Neuronal stem cell (in vitro differentiated cells): ENCODE data around the gene PAX2.

Experiments used
- DNase-seq: peaks from one replicate; pipeline ENCODE4 v3.0.0-alpha.2; 2013; ENCODE audit warnings: low spot score
- H2AFZ ChIP-seq: one replicate; pipeline ENCODE4 v1.6.1; 2013; ENCODE audit warnings: mild to moderate bottlenecking, low read length, inconsistent platforms
- H2AK5ac ChIP-seq: 2 replicates; pipeline ENCODE4 v1.6.1; 2013; ENCODE audit warnings: low read depth, mild to moderate bottlenecking, inconsistent platforms, low read length, moderate library complexity, mixed read lengths
- H2BK120ac ChIP-seq: 2 replicates; pipeline ENCODE4 v1.6.1; 2013; ENCODE audit warnings: low read depth, mild to moderate bottlenecking, inconsistent platforms, low read length, moderate library complexity, mixed read lengths
- H2BK12ac ChIP-seq: one replicate; pipeline ENCODE4 v1.6.1; 2013; ENCODE audit warnings: low read length, inconsistent platforms
- H2BK15ac ChIP-seq: 2 replicates; pipeline ENCODE4 v1.6.1; 2013; ENCODE audit warnings: mild to moderate bottlenecking, low read length, inconsistent platforms, mixed read lengths
- H2BK5ac ChIP-seq: one replicate; pipeline ENCODE4 v1.6.1; 2013; ENCODE audit warnings: inconsistent platforms, mild to moderate bottlenecking, low read length, moderate library complexity
- H3K14ac ChIP-seq: one replicate; pipeline ENCODE4 v1.6.1; 2013; ENCODE audit warnings: low read length, inconsistent platforms
- H3K18ac ChIP-seq: 2 replicates; pipeline ENCODE4 v1.6.1; 2013; ENCODE audit warnings: low read length, inconsistent platforms
- H3K23ac ChIP-seq: 2 replicates; pipeline ENCODE4 v1.6.1; 2013; ENCODE audit warnings: low read depth, mild to moderate bottlenecking, mixed read lengths, low read length, inconsistent platforms; ENCODE audit not compliant: poor library complexity
- H3K27ac ChIP-seq: replicated peaks from 3 replicates; pipeline ENCODE4 v1.5.1; 2013; ENCODE audit warnings: low read length, inconsistent platforms
- H3K27me3 ChIP-seq, 3 experiments: 2 replicates each; pipeline ENCODE4 v1.6.1; 2013; ENCODE audit warnings: low read length in 3 of 3, mild to moderate bottlenecking in 2 of 3, inconsistent platforms in 1 of 3, low read depth in 1 of 3, mixed read lengths in 1 of 3, moderate library complexity in 1 of 3; ENCODE audit not compliant: control insufficient read depth in 3 of 3, insufficient read depth in 3 of 3
- H3K36me3 ChIP-seq, 2 donors: replicated peaks in 1 of 2; 2 replicates each; pipeline ENCODE4 v1.6.1; 2013; ENCODE audit warnings: low read length in 2 of 2; ENCODE audit not compliant: control insufficient read depth in 2 of 2, insufficient read depth in 2 of 2
- H3K4ac ChIP-seq: 2 replicates; pipeline ENCODE4 v1.6.1; 2013; ENCODE audit warnings: inconsistent platforms, mild to moderate bottlenecking, low read length, moderate library complexity
- H3K4me1 ChIP-seq, 2 donors: 1 replicate in 1 of 2; 2 replicates in 1 of 2; pipeline ENCODE4 v1.6.1; 2013; ENCODE audit warnings: low read length in 2 of 2, low read depth in 1 of 2; ENCODE audit not compliant: control insufficient read depth in 2 of 2, insufficient read depth in 1 of 2
- H3K4me2 ChIP-seq: one replicate; pipeline ENCODE4 v1.6.1; 2013; ENCODE audit warnings: mild to moderate bottlenecking, low read length, inconsistent platforms; ENCODE audit not compliant: insufficient read depth, poor library complexity, severe bottlenecking
- H3K4me3 ChIP-seq, 2 donors: 2 replicates each; pipeline ENCODE4 v1.5.1; 2013; ENCODE audit warnings: low read length in 2 of 2, mild to moderate bottlenecking in 2 of 2, inconsistent platforms in 1 of 2, moderate library complexity in 1 of 2
- H3K79me1 ChIP-seq: one replicate; pipeline ENCODE4 v1.6.1; 2013; ENCODE audit warnings: low read depth, mild to moderate bottlenecking, inconsistent platforms, low read length, moderate library complexity
- H3K9ac ChIP-seq: one replicate; pipeline ENCODE4 v1.6.1; 2013; ENCODE audit warnings: mild to moderate bottlenecking, low read depth, low read length, inconsistent platforms; ENCODE audit not compliant: poor library complexity
- H3K9me3 ChIP-seq, 2 donors: replicated peaks in 1 of 2; 2 replicates each; pipeline versions ENCODE3 to v1.6.1; 2013; ENCODE audit warnings: low read length in 2 of 2, mild to moderate bottlenecking in 2 of 2, inconsistent platforms in 1 of 2, low read depth in 1 of 2, mixed read lengths in 1 of 2, moderate library complexity in 1 of 2; ENCODE audit not compliant: control insufficient read depth in 2 of 2, insufficient read depth in 1 of 2
- H4K8ac ChIP-seq: one replicate; pipeline ENCODE4 v1.6.1; 2013; ENCODE audit warnings: low read depth, mild to moderate bottlenecking, inconsistent platforms, low read length, moderate library complexity
- H4K91ac ChIP-seq: one replicate; pipeline ENCODE4 v1.6.1; 2013; ENCODE audit warnings: low read length, low read depth, mild to moderate bottlenecking, inconsistent platforms; ENCODE audit not compliant: poor library complexity
- WGBS, 2 donors: extraction: QIAGEN DNeasy Blood & Tissue Kit; methylation state at CpG; one replicate each; pipeline ENCODE4 v1.1.7; 2013; ENCODE audit warnings: missing lambda C conversion rate in 2 of 2, mixed read lengths in 1 of 2; ENCODE audit not compliant: insufficient read length in 2 of 2, insufficient replicate concordance in 1 of 2; ENCODE audit errors: extremely low coverage in 2 of 2; 5-methylcytosine and 5-hydroxymethylcytosine counted together

The PAX2 gene

DNA sequence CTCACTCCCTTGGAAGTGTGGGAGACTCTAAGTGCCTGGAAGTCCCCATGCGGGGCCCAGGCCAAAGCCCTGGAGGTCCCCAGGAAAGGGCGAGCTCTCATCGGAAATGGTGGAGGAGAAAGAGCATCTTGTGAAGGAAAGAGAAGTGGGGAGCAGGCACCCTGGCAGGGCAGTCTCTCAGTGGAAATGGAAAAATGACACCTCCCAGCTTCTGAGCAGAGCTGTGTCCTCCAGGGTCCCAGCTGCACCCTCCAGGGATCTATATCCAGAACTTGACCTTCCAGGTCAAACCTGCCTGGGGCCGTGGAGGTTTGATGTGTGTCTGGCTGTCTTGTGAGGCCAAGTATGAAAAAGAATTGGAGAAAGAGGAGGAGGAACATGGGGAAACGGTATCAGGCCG, 29.5 kb downstream of the PAX2 start:
- H3K18ac ChIP-seq: no peak overlapping the region
- H3K36me3 ChIP-seq: no peaks in the 10 kb centered on the region
- no peak overlapping the region for H4K91ac ChIP-seq
- no peak overlapping the region for H2AFZ ChIP-seq
- H4K8ac ChIP-seq: no peak overlapping the region
- H3K4ac ChIP-seq: no peak overlapping the region
- H3K4me3 ChIP-seq: no peak overlapping the region
- no peak overlapping the region for H2AK5ac ChIP-seq
- H3K4me2 ChIP-seq: no peak overlapping the region
- no peak overlapping the region for H3K27ac ChIP-seq
- H3K23ac ChIP-seq: no peak overlapping the region
- no peak overlapping the region for H2BK12ac ChIP-seq
- no CpG with 5 or more reads among the region's 6 CpGs for WGBS, 2 donors
- H3K14ac ChIP-seq: no peak overlapping the region
- H2BK15ac ChIP-seq: no peak overlapping the region
- no peak overlapping the region for H2BK5ac ChIP-seq
- no peak overlapping the region for H3K9ac ChIP-seq
- peaks cover 0 to 31% (median 2%) of the 10 kb centered on the region in 3 experiments for H3K27me3 ChIP-seq
- H3K79me1 ChIP-seq: no peaks in the 10 kb centered on the region
- no peaks in the 10 kb centered on the region for H3K9me3 ChIP-seq
- H2BK120ac ChIP-seq: no peak overlapping the region
- DNase-seq: no peak
- peaks cover 0 to 4% of the 10 kb centered on the region in 2 donors for H3K4me1 ChIP-seq

GRCh38 chr10:100775386-100775785, 30.0 kb downstream of the PAX2 start:
- H3K27ac ChIP-seq: no peak overlapping the region
- WGBS, 2 donors: no CpG with 5 or more reads among the region's 5 CpGs
- no peaks in the 10 kb centered on the region for H3K79me1 ChIP-seq
- H4K91ac ChIP-seq: no peak overlapping the region
- H3K36me3 ChIP-seq: no peaks in the 10 kb centered on the region
- no peak overlapping the region for H3K4ac ChIP-seq
- no peak overlapping the region for H2BK12ac ChIP-seq
- no peak overlapping the region for H4K8ac ChIP-seq
- DNase-seq: no peak
- H3K4me3 ChIP-seq: no peak overlapping the region
- no peak overlapping the region for H3K9ac ChIP-seq
- no peak overlapping the region for H3K18ac ChIP-seq
- no peak overlapping the region for H3K4me2 ChIP-seq
- peaks cover 0 to 4% of the 10 kb centered on the region in 2 donors for H3K4me1 ChIP-seq
- H2BK15ac ChIP-seq: no peak overlapping the region
- H2BK5ac ChIP-seq: no peak overlapping the region
- no peak overlapping the region for H3K14ac ChIP-seq
- no peak overlapping the region for H2BK120ac ChIP-seq
- no peak overlapping the region for H2AK5ac ChIP-seq
- no peaks in the 10 kb centered on the region for H3K9me3 ChIP-seq
- H3K23ac ChIP-seq: no peak overlapping the region
- peaks cover 0 to 36% (median 2%) of the 10 kb centered on the region in 3 experiments for H3K27me3 ChIP-seq
- H2AFZ ChIP-seq: no peak overlapping the region

GRCh38 chr10:100775871-100776270, 30.5 kb downstream of the PAX2 start:
- no peak overlapping the region for H2BK120ac ChIP-seq
- H2AFZ ChIP-seq: no peak overlapping the region
- no peak overlapping the region for H3K18ac ChIP-seq
- no peaks in the 10 kb centered on the region for H3K79me1 ChIP-seq
- no peak overlapping the region for H4K8ac ChIP-seq
- H4K91ac ChIP-seq: no peak overlapping the region
- H3K9me3 ChIP-seq: no peaks in the 10 kb centered on the region
- no peak overlapping the region for H3K14ac ChIP-seq
- peaks cover 0 to 4% of the 10 kb centered on the region in 2 donors for H3K4me1 ChIP-seq
- H3K4me2 ChIP-seq: no peak overlapping the region
- no peak overlapping the region for H2BK5ac ChIP-seq
- no peaks in the 10 kb centered on the region for H3K36me3 ChIP-seq
- no peak for DNase-seq
- H3K23ac ChIP-seq: no peak overlapping the region
- H3K4me3 ChIP-seq: no peak overlapping the region
- WGBS, 2 donors: no CpG with 5 or more reads among the region's 4 CpGs
- H3K9ac ChIP-seq: no peak overlapping the region
- no peak overlapping the region for H3K4ac ChIP-seq
- peaks cover 0 to 40% (median 2%) of the 10 kb centered on the region in 3 experiments for H3K27me3 ChIP-seq
- H3K27ac ChIP-seq: no peak overlapping the region
- no peak overlapping the region for H2BK15ac ChIP-seq
- H2BK12ac ChIP-seq: no peak overlapping the region
- no peak overlapping the region for H2AK5ac ChIP-seq

GRCh38 chr10:100776671-100777070, 31.3 kb downstream of the PAX2 start:
- Histone ChIP-seq H3K4me3 (no peak overlapping the region), H2BK15ac (no peak overlapping the region), H3K9me3 (no peaks in the 10 kb centered on the region), H3K14ac (no peak overlapping the region), H3K4ac (no peak overlapping the region), H3K36me3 (no peaks in the 10 kb centered on the region), H3K4me2 (no peak overlapping the region), H3K4me1 (peaks cover 0 to 4% of the 10 kb centered on the region in 2 donors), H2BK12ac (no peak overlapping the region), H3K18ac (no peak overlapping the region), H3K79me1 (no peaks in the 10 kb centered on the region), H2BK5ac (no peak overlapping the region), H3K27ac (no peak overlapping the region), H2AFZ (no peak overlapping the region), H4K91ac (no peak overlapping the region), H3K23ac (no peak overlapping the region), H4K8ac (no peak overlapping the region), H2BK120ac (no peak overlapping the region), H2AK5ac (no peak overlapping the region), H3K9ac (no peak overlapping the region), H3K27me3 (peaks cover 0 to 47% (median 2%) of the 10 kb centered on the region in 3 experiments)
- no peak for DNase-seq
- no CpG with 5 or more reads among the region's 1 CpG for WGBS, 2 donors
